ENCODE measurements around the gene YPEL3. TPM values are rescaled to one million over a fixed set of nuclear protein-coding genes. Genes with fewer than 3 reads are reported as not detected.

YPEL3 gene
- total RNA-seq, 4 donors from 2014 or later = 90.8 to 154 (median 125) TPM

DNA sequence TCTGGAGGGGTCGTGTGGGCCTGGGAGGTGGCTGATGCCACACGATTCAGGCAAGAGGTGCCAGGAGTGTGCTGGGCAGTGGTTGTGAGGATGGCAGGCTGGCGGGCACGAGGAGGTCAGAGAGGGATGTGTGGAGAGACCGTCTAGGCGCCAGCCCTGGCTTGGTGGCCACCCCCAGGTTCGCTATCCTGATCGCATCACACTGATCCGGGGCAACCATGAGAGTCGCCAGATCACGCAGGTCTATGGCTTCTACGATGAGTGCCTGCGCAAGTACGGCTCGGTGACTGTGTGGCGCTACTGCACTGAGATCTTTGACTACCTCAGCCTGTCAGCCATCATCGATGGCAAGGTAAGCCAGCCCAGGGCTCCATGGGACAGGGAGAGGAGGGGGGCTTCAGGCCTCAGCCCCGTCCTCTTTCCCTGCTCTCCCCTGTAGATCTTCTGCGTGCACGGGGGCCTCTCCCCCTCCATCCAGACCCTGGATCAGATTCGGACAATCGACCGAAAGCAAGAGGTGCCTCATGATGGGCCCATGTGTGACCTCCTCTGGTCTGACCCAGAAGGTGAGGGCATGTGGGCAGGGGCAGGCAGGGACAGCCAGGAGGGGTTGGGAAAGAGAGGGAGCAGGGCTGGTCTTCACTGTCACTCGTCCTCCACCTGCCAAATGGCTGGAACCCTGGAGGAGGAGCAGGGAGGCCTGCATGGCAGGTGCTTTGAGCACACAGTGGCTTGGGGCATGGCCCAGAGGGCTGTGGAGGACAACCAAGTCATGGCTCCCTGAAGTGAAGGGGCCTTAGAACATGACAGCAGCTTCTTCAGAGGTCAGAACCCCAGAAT lies 12.6 kb downstream of the YPEL3 start:
- in situ Hi-C loops (cut with MboI; ENCODE audit: low pct_ligation_motif_present in 1 of 4, low pct_unique_long_range_greater_than_20kb in 1 of 4, low sequenced_read_pairs in 3 of 4) (loop anchor here in 2 of 4 donors (25.0 kb wide), 2 partner anchors 329 to 554 kb away; partner anchors contain the start of gene ZNF771 (in 2 of the 2)), intact Hi-C loops (cut with DNase I; ENCODE audit: low total_unique reads) (no loop called here)
- TF ChIP-seq POLR2A (IDR thresholded peaks at IDR 0.05) = no peak
- no peak for TF ChIP-seq POLR2AphosphoS5 (IDR thresholded peaks at IDR 0.05)
- TF ChIP-seq EP300 (IDR thresholded peaks at IDR 0.05; ENCODE audit: low read depth) = no peak
- TF ChIP-seq, protein P1, sequence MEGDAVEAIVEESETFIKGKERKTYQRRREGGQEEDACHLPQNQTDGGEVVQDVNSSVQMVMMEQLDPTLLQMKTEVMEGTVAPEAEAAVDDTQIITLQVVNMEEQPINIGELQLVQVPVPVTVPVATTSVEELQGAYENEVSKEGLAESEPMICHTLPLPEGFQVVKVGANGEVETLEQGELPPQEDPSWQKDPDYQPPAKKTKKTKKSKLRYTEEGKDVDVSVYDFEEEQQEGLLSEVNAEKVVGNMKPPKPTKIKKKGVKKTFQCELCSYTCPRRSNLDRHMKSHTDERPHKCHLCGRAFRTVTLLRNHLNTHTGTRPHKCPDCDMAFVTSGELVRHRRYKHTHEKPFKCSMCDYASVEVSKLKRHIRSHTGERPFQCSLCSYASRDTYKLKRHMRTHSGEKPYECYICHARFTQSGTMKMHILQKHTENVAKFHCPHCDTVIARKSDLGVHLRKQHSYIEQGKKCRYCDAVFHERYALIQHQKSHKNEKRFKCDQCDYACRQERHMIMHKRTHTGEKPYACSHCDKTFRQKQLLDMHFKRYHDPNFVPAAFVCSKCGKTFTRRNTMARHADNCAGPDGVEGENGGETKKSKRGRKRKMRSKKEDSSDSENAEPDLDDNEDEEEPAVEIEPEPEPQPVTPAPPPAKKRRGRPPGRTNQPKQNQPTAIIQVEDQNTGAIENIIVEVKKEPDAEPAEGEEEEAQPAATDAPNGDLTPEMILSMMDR (IDR thresholded peaks at IDR 0.05) = no peak
- Histone ChIP-seq H3K27me3 (no peaks in the 10 kb centered on the region), H3K27ac (no peak overlapping the region), H3K4me3 (no peak overlapping the region), H3K9me3 (no peaks in the 10 kb centered on the region), H3K4me1 (peaks cover 0 to 4% (median under 1%) of the 10 kb centered on the region in 4 donors), H3K36me3 (peaks cover 0 to 39% (median 9%) of the 10 kb centered on the region in 4 donors)
- 90% methylated on average over 23 of the region's 24 CpGs; no CpG with 5 or more reads in 1 of the 2 donors for WGBS, 2 donors (ENCODE audit: low coverage in 1 of 2)
- no peak for DNase-seq

DNA sequence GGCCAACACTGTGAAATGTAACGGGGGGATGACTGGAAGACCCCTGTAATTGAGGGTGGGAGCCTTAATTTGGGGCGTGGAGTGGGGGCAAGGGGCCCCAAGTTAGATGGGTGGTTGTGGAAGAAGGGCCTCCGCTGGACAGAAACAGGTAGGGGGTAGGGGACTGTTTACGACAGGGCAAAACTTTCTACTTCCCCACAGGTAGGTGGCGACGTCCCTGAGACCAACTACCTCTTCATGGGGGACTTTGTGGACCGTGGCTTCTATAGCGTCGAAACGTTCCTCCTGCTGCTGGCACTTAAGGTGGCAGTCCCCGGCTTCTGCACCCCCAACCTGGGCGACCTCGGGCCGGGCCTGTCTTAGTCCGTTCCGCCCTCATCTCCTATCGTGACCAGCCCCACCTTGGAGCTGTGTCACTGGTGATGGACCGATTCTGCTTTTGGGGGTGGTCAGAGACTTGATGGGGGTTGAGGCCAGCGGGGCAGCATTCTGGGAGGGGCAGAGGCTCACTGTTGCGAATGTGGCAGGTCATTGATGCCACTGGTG lies 13.4 kb downstream of the YPEL3 start:
- TF ChIP-seq EP300 (IDR thresholded peaks at IDR 0.05; ENCODE audit: low read depth) (no peak), POLR2A (IDR thresholded peaks at IDR 0.05) (no peak), POLR2AphosphoS5 (IDR thresholded peaks at IDR 0.05) (no peak)
- TF ChIP-seq, protein P1 (IDR thresholded peaks at IDR 0.05) = no peak
- in situ Hi-C loops (cut with MboI; ENCODE audit: low pct_ligation_motif_present in 1 of 4, low pct_unique_long_range_greater_than_20kb in 1 of 4, low sequenced_read_pairs in 3 of 4) = loop anchor here in 2 of 4 donors (25.0 kb wide), 2 partner anchors 330 to 555 kb away; partner anchors contain the start of gene ZNF771 (in 2 of the 2)
- Histone ChIP-seq H3K9me3 (no peaks in the 10 kb centered on the region), H3K4me1 (peaks cover 0 to 11% (median 7%) of the 10 kb centered on the region in 4 donors), H3K36me3 (peaks cover 0 to 39% (median 9%) of the 10 kb centered on the region in 4 donors), H3K27ac (no peak overlapping the region), H3K27me3 (no peaks in the 10 kb centered on the region), H3K4me3 (no peak overlapping the region)
- intact Hi-C loops (cut with DNase I; ENCODE audit: low total_unique reads) = no loop called here
- 88 to 89% methylated on average over 5 to 20 of the region's 20 CpGs for WGBS, 2 donors (ENCODE audit: low coverage in 1 of 2)
- DNase-seq = no peak

DNA sequence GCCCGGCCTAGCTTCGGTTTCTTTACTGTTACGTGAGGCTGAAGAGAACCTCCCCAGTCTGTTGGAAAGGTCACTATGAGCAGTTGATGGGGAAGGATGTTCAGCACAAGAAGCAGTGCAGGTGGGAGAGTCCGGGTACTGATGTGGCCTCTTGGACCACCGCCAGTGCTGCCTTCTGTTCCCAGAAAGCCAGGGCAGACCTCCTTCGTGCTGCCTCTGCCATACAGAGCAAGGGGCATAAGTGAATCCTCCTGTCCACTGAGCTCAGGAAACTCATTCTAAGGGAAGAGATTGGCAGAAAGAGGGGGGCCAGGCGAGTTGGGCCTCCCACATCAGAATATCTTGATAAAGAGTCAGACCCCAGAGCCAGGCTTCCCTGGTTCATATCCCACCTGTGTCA lies 16.5 kb downstream of the YPEL3 start:
- WGBS, 2 donors (ENCODE audit: low coverage in 1 of 2) = 92 to 93% methylated on average over 4 to 7 of the region's 7 CpGs

More for the DNA sequence above, 16.5 kb downstream of the YPEL3 start:
- H3K4me1 ChIP-seq = peaks cover 15 to 33% (median 24%) of the 10 kb centered on the region in 4 donors
- H3K9me3 ChIP-seq = no peaks in the 10 kb centered on the region
- in situ Hi-C loops (cut with MboI; ENCODE audit: low pct_ligation_motif_present in 1 of 4, low pct_unique_long_range_greater_than_20kb in 1 of 4, low sequenced_read_pairs in 3 of 4) (loop anchor here in 2 of 4 donors (25.0 kb wide), 2 partner anchors 333 to 558 kb away; partner anchors contain the start of gene ZNF771 (in 2 of the 2)), intact Hi-C loops (cut with DNase I; ENCODE audit: low total_unique reads) (no loop called here)
- no peak overlapping the region for H3K27ac ChIP-seq
- H3K36me3 ChIP-seq = peaks cover 0 to 32% (median 9%) of the 10 kb centered on the region in 4 donors
- no peak overlapping the region for H3K4me3 ChIP-seq
- TF ChIP-seq POLR2A (IDR thresholded peaks at IDR 0.05) (no peak), EP300 (IDR thresholded peaks at IDR 0.05; ENCODE audit: low read depth) (no peak), POLR2AphosphoS5 (IDR thresholded peaks at IDR 0.05) (no peak)
- TF ChIP-seq, protein P1 (IDR thresholded peaks at IDR 0.05) = no peak
- DNase-seq = no peak
- no peaks in the 10 kb centered on the region for H3K27me3 ChIP-seq

Data from transverse colon (tissue), 4 donors.